Raji (cell line): ENCODE results near the gene BMPR2.

ENCODE experiments used
- POLR2A ChIP-seq: IDR thresholded peaks from 2 replicates; pipeline ENCODE4 v1.6.1; 2011; ENCODE audit warnings: low read depth, low read length, control low read depth; ENCODE audit not compliant: insufficient read depth

Gene BMPR2

DNA sequence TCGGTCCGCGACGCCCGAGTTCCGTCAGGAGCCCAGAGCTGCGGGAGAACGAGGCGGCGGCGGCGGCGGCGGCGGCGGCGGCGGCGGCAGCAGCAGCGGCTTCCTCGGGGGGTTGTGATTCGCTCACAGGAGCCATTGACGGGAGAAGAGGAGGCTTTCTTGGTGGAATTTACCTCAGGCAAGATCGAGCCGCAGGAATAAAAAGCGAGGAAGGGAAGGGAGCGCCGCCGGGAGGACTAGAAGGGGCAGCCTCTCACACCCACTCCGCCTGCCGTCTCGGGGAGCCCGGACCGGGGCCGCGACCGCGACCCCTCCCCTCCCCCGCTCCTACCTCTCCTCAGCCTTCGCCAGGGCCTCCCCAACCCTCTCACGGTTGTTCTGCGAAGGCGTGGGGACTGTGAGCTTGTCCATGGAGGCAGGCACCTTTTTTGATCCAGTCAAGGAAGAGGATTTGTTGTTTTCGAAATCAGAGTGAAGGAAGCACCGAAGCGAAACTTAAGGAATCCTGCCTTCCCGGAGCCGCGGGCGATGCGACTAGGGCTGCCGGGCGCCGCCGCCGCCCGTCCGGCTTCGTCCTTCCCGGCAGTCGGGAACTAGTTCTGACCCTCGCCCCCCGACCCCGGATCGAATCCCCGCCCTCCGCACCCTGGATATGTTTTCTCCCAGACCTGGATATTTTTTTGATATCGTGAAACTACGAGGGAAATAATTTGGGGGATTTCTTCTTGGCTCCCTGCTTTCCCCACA is 506 bp downstream of the BMPR2 start:
- no peak for TF ChIP-seq POLR2A

DNA sequence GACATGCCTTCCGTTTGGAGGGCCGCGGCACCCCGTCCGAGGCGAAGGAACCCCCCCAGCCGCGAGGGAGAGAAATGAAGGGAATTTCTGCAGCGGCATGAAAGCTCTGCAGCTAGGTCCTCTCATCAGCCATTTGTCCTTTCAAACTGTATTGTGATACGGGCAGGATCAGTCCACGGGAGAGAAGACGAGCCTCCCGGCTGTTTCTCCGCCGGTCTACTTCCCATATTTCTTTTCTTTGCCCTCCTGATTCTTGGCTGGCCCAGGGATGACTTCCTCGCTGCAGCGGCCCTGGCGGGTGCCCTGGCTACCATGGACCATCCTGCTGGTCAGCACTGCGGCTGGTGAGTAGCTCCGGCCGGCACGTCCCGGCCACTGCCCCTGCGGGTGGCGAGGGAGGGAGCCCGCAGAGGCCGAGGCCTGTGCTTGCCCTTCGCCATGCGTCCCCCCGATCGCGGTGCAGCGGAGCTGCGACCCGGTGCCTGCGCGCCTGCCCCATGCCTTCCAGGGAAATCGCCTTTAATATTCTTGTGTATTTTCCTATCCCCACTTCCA is 1.2 kb downstream of the BMPR2 start:
- peak; percentile 34; the same call in 1 of the 2 replicates for TF ChIP-seq POLR2A

DNA sequence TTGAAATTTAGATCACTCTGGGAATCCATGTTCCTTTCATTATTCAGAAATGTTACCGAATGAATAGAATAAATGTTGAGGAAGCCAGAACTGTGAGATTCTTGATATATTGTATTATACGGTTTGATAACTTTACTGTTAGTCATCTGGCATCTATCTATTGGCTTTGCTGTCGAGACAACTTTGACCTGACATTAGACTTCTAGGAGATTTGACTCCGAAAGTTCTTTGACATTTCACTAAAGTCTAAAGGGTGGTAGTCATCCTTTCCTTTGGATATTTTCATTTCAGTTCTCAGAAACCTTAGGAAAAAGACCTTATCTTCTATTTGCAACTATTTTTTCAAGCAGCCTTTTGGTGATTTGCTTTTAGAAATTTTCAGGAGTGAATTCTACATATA is 1.9 kb downstream of the BMPR2 start:
- no peak for TF ChIP-seq POLR2A

DNA sequence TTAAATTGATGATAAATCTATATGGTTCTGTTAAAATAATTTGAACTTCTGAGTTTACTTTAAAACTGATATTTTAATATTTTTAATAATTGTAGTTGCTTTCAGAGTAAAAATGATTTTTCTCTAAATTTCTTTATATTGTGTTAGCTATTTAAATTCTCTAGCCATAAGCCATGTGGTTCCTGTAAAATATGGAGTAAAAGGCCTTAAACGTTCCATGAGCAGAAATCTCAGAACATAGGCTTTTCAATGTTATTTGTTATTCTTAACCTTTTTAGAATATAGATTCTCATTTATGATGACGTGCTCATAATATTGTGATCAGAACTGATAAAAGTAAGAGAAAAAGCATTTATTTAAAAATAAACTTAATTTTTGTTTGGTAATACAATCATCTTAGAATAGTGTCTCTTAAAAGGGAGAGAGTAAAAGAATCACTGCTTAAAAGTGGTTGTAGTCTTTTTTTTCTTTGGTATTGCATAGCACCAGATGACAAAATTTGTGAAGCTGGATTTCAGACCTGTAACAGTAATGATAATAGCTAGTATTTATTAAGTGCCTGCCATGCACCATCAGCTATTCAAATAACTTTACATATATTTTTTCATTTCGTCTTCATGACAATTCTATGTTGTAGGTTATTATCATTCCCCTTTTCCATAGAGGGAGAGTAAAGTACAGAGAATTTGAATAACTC is 2.7 kb downstream of the BMPR2 start:
- TF ChIP-seq POLR2A: no peak

DNA sequence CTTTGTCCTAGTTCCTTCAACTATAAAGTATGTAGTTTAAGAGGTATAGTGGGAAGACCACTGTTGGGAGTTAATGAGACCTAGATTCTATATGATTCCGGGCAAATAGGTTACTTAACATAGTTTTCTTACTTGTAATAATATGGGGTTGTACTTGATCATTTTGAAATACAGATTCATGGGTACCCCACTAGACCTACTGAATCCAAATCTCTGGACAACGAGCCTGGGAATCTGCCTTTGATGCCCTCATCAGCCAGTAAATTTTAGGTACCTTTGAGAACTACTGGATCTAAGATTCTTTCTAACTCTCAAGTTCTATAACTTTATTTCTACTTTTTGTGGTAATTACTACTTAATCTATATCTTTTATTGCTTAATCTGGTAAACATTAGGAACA is 6.6 kb downstream of the BMPR2 start:
- no peak for TF ChIP-seq POLR2A

DNA sequence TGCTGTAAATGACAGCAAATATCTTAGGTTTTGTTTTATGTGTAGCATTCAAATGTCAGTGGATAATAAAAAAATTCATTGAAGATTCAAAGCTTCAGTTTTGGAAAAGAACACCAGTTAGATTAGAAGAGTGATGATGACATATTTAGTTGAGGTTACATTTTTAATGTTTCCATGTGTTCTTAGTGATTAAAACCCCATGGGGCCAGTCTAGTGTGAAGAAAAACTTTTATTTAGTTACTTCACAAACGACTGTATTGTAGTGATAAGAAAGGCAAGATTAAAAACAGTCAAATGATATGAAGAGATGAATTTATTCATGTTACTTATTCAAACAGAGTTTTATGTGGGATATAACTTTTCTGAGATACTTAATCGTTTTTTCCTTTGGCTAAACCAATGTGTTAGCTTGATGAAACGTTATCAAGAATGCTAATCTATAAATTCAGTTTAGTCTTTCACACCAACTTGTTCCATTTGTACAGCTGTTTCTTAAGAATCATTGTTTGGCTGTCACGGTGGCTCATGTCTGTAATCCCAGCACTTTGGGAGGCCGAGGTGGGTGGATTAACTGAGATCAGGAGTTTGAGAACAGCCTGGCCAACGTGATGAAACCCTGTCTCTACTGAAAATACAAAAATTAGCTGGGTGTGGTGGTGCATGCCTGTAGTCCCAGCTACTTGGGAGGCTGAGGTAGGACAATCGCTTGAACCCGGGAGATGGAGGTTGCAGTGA is 11.6 kb downstream of the BMPR2 start:
- no peak for TF ChIP-seq POLR2A

DNA sequence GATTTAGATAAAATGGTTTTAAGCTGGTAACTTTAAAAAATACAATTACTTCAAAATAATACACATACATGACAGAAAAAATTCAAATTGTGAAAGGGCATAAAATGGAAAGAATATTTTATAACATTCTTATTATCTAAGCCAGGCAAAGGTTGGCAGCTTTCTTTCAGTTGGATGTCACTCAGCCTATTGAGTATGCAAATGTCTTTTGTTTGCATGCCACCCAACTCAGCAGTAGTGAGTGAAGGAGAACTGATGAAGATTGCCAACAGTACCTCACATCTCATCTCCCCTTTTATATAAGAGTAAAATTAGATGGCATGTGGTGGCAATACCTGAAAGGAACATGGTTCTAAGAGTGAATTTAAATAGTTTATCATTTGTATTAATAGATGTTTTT is 24.8 kb downstream of the BMPR2 start:
- no peak for TF ChIP-seq POLR2A

DNA sequence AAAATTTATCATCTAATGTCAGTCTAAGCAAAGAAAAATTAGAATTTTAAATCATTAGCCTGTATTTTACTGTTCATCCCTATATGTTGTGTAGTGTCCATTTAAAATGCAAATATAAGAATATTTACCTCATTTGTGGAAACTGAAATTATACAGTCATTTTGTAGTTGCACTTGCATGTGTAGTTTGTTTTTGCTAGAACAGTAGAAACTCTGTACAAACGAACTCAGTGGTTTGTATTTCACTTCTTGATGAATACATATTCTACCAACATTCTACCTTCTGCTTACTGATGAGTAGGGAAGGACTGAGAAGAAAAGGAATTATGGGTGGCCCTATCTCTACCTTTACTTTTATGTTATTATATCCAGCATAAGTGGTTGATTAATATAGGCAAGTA is 29.7 kb downstream of the BMPR2 start:
- no peak for TF ChIP-seq POLR2A

DNA sequence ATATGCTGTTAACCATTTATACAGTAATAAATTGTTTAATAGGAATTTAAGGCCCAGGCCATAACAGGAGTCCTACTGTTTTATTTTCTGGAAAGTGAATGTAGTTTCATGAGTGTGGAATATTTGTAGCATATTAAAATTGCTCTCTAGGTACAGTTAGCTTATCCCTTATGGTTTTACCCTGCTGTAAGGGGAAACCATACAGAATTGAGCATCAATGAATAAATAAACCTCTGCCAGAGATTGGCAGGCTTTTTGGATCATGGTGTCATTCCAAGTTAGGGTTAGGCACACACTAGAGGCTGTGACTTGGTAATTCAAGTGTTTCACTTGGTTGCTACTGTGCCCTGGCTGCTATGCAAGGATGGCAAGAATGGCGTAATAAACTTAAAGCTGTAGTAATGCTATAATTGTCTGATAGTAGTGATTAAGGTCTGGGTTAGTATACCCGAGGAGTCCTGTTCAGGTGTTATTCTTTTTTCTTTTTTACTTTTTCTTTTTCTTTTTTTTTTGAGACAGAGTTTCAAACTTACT is 30.4 kb downstream of the BMPR2 start:
- no peak for TF ChIP-seq POLR2A

DNA sequence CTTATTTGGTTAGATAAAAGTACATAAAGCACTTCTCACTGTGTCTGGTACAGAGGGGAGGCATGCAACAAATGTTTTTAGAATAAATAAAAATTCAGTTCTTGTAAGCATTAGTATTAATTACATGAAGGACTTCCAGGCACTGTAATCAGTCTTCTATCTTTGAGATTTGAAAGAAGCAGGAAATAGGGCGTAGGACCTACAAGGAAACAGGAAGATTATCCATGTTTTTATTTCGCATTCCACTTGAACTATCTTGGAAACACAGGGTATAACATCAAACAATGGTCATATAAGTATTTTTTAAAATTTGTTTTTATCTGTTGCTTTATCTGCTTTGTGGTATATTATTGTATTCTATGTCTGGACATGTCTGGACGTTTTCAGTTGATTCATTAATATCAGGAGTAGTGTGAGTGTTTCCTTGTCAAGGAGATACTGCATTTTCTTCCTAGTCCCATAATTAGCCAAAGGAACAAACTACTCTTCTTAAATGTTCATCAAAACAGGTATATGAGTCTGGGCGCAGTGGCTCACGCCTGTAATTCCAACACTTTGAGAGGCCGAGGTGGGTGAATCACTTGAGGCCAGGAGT is 32.5 kb downstream of the BMPR2 start:
- no peak for TF ChIP-seq POLR2A

DNA sequence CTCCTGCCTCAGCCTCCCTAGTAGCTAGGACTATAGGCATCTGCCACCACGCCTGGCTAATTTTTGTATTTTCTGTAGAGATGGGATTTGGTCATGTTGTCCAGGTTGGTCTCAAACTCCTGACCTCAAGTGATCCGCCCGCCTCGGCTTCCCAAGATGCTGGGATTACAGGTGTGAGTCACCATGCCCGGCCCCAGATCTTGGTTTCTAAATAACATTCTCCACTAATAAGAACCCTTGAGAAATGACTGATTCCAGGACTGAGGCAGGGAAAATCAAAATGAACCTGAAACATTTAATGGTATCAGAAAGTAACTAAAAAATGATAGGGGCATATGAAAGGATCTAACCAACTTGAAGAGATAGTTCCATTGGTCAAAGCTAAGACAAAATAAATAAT is 34.0 kb downstream of the BMPR2 start:
- TF ChIP-seq POLR2A: no peak

DNA sequence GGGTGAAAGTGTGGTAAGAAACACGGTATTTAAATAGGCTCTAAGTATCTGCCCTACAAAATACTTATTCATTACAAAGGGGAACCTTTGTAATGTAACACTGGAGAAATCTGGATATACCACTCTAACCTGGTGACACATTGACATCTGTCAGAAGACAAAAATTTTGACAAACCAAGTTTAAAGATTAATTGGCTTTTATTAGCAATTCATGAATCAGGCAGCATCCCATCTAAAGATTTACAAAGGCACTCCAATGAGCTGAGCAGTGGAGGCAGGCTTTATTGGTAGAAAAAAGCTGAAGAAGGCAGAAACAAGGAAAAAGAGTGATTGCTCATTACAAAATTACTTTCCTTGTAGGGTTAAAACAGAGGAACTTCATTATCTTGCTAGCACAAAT is 35.0 kb downstream of the BMPR2 start:
- TF ChIP-seq POLR2A: no peak

DNA sequence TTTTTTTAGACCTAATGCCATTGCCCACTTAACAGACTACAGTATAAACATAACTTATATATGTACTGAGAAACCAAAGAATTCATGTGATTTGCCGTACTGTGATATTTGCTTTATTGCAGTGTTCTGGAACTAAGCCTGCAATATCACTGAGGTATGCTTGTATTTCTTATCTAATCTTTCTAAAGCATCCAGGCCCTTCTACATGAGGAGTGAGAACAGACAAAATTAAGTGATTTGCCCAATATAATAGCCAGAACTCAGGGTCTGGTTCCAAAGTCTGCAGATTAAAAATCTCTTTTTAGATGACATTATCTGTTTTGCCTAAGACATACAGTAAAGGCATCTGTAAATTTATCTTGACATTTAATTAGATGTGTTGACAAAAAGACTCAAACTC is 41.9 kb downstream of the BMPR2 start:
- TF ChIP-seq POLR2A: no peak

DNA sequence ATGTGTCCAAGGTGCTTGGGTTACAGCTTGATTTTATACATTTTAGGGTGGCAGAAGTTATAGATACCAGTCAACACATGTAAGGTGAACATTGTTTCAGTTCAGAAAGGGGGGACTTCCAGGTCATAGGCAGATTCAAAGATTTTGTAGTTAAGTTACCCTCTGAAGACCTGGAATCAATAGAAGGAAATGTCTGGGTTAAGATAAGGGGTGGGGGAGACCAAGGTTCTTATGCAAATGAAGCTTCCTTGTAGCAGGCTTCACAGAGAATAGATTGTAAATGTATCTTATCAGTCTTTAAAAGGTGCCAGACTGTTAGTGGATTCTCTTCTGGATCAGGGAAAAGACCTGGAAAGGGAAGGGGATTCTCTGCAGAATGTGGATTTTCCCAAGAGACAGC is 42.4 kb downstream of the BMPR2 start:
- TF ChIP-seq POLR2A: no peak

DNA sequence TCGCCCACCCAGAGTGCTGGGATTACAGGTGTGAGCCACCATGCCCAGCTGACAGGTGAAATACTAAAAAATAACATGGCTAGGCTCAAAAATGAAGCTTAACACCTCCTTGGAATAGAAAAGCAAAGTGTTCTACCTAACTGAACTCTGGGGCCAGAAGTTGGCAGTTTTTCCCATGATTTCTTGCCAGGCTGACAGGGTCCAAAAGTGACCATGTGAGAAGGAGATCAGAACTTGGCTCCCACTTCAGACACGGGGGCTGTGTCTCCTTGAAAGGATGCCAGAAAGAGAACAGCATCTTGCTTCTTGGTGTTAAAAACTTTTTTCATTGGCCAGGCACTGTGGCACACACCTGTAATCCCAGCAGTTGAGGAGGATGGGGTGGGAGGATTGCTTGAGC is 47.0 kb downstream of the BMPR2 start:
- no peak for TF ChIP-seq POLR2A

DNA sequence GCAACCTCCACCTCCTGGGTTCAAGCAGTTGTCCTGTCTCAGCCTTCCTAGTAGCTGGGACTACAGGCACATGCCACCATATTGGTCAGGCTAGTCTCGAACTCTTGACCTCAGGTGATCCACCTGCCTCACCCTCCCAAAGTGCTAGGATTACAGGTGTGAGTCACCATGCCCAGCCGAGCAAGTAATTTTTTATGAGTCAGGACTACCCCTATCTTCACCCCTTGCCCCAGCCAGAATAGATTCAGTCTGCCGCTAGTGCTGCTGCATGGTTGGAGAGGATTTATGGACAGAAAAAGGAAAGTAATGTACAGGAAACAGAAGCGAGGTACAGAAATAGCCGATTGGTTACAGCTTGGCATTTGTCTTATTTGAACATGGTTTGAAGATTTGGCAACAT is 48.9 kb downstream of the BMPR2 start:
- no peak for TF ChIP-seq POLR2A

DNA sequence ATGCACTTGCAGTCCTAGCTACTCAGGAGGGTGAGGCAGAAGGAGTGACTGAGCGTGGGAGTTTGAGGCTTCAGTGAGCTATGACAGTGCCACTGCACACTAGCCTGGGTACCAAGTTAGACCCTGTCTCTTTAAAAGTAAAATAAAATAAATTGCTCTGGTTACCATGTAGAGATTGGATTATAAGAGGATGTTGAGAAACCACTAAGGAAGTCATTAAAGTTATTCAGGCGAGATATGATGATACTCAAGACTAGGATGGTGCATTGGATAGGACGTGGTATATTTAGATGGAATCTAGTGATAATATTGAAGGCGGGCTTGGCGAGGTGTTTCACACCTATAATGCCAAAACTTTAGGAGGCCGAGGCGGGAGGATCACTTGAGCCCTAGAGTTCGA is 50.6 kb downstream of the BMPR2 start:
- TF ChIP-seq POLR2A: no peak
